Spleen (tissue), 7 donors: ENCODE results near the gene CERCAM.

Source experiments
- CTCF ChIP-seq, 11 experiments: fragments of 200-600 bp in 7 of 11; fragments of 450-650 bp in 4 of 11; sonication (generic) in 4 of 11; IDR thresholded peaks in 8 of 11; conservative IDR thresholded peaks in 3 of 11; 1 replicate in 7 of 11; 2 replicates in 4 of 11; pipeline versions ENCODE4 v1.4.0 to v1.8.0; 2016 to 2021; ENCODE audit warnings: antibody characterized with exemption in 11 of 11, inconsistent platforms in 4 of 11, mild to moderate bottlenecking in 1 of 11
- POLR2A ChIP-seq, 3 donors: fragments of 450-650 bp; IDR thresholded peaks; one replicate each; pipeline ENCODE4 v1.5.1; 2017; ENCODE audit warnings: antibody characterized with exemption in 3 of 3, mild to moderate bottlenecking in 1 of 3
- donor health status: DM: no; HTN: no; CAD: no; lungs with moderate emphysema.
- donor health status: DM: no; HTN: no; CAD: no.
- donor health status: DM: no; HTN: no; CAD: no.

GRCh38 chr9:128389395-128390149 lies 31.1 kb upstream of the CERCAM start:
- TF ChIP-seq CTCF (IDR thresholded peaks at IDR 0.05 in 8 of 11, conservative IDR thresholded peaks at IDR 0.05 in 3 of 11) (no peak), POLR2A (IDR thresholded peaks at IDR 0.05) (no peak)
